HCT116 (cell line): ENCODE data around the gene RPL7L1. TPM values are rescaled to one million over a fixed set of nuclear protein-coding genes. Genes with fewer than 3 reads are reported as not detected.

Experiments used
- ATAC-seq: fragments of 200-7000 bp; cut with Tn5 transposase; 2 replicates; pipeline ENCODE4 v1.9.1; 2020; ENCODE audit warnings: mild to moderate bottlenecking, moderate library complexity
- BruUV-seq: library from RNA; stranded (reverse); fragments of 400-500 nt; replicated peaks from 2 replicates; lab custom pipeline; 2021; lab: Mats Ljungman, UMichigan
- CTCF ChIA-PET: fragments of 300-600 bp; sonication (Branson Sonifier 250); formaldehyde crosslinking; loops from one replicate; lab custom pipeline; 2021; ENCODE audit warnings: antibody characterized with exemption; lab: Charles Lee
- POLR2A ChIA-PET: fragments of 300-600, 350-600 bp; sonication (Branson Sonifier 250); formaldehyde crosslinking; loops from one replicate; lab custom pipeline; 2021; ENCODE audit warnings: antibody characterized with exemption; lab: Charles Lee
- RAD21 ChIA-PET, 2 experiments: fragments of 300-600 bp; sonication (Branson Sonifier 250); formaldehyde crosslinking; loops; one replicate each; lab custom pipeline; 2023; ENCODE audit warnings: low total read pairs in 2 of 2; ENCODE audit not compliant: uncharacterized antibody in 2 of 2, unreplicated experiment in 2 of 2, low non-redundant PET in 1 of 2; lab: Charles Lee
- DNase-seq: peaks from one replicate; pipeline ENCODE4 v3.0.0-alpha.2; 2010; ENCODE audit warnings: low read depth, low spot score
- H2AFZ ChIP-seq: fragments of 200-600 bp; shearing (Covaris generic), sonication (generic); 2 replicates; pipeline ENCODE4 v1.6.1; 2017; ENCODE audit warnings: low read depth, mixed run types, mixed read lengths, antibody characterized with exemption, low read length; ENCODE audit not compliant: poor library complexity, severe bottlenecking
- H3K27ac ChIP-seq: 2 replicates; pipeline ENCODE4 v1.5.1; 2012; ENCODE audit warnings: low read depth, low read length
- H3K27me3 ChIP-seq: fragments of 200-600 bp; sonication (generic); 2 replicates; pipeline ENCODE4 v1.6.1; 2016; ENCODE audit warnings: mixed run types, low read length, mixed read lengths; ENCODE audit not compliant: insufficient read depth
- H3K36me3 ChIP-seq, 2 experiments: fragments of 200-500 bp in 1 of 2; fragments of 200-600 bp in 1 of 2; sonication (Bioruptor generic) in 1 of 2; sonication (generic) in 1 of 2; 2 replicates each; pipeline versions ENCODE4 v1.5.1 to v1.6.1; 2014 to 2016; ENCODE audit warnings: low read length in 2 of 2, inconsistent platforms in 1 of 2, mixed read lengths in 1 of 2, mixed run types in 1 of 2; ENCODE audit not compliant: insufficient read depth in 2 of 2, control insufficient read depth in 1 of 2
- H3K4me1 ChIP-seq, 2 experiments: fragments of 200-600 bp in 1 of 2; sonication (generic) in 1 of 2; 2 replicates each; pipeline versions ENCODE4 v1.5.1 to v1.6.1; 2012 to 2017; ENCODE audit warnings: low read length in 2 of 2, inconsistent platforms in 1 of 2, mild to moderate bottlenecking in 1 of 2, mixed read lengths in 1 of 2, mixed run types in 1 of 2, moderate library complexity in 1 of 2; ENCODE audit not compliant: insufficient read depth in 2 of 2, control insufficient read depth in 1 of 2
- H3K4me2 ChIP-seq: fragments of 200-600 bp; sonication (generic); 2 replicates; pipeline ENCODE4 v1.6.1; 2017; ENCODE audit warnings: mixed run types, low read length, mixed read lengths
- H3K4me3 ChIP-seq, 2 experiments: fragments of 200-600 bp in 1 of 2; sonication (generic) in 1 of 2; replicated peaks in 1 of 2; 2 replicates each; pipeline ENCODE4 v1.5.1; 2011 to 2016; ENCODE audit warnings: low read length in 2 of 2, control low read depth in 1 of 2, low read depth in 1 of 2, mild to moderate bottlenecking in 1 of 2, mixed read lengths in 1 of 2, mixed run types in 1 of 2
- H3K79me2 ChIP-seq: fragments of 200-600 bp; sonication (generic); 2 replicates; pipeline ENCODE4 v1.6.1; 2017; ENCODE audit warnings: mild to moderate bottlenecking, mixed run types, low read length, moderate library complexity, mixed read lengths; ENCODE audit not compliant: insufficient read depth
- H3K9ac ChIP-seq: fragments of 200-600 bp; sonication (generic); 2 replicates; pipeline ENCODE4 v1.6.1; 2016; ENCODE audit warnings: low read length, mixed read lengths
- H3K9me2 ChIP-seq: fragments of 200-600 bp; sonication (generic), shearing (Covaris generic); 2 replicates; pipeline ENCODE4 v1.6.1; 2017; ENCODE audit warnings: mixed run types, mild to moderate bottlenecking, moderate library complexity; ENCODE audit not compliant: insufficient read depth
- H3K9me3 ChIP-seq, 2 experiments: fragments of 200-500 bp in 1 of 2; fragments of 200-600 bp in 1 of 2; sonication (Bioruptor generic) in 1 of 2; sonication (generic) in 1 of 2; 2 replicates each; pipeline ENCODE4 v1.6.1; 2014 to 2017; ENCODE audit warnings: low read length in 2 of 2, mixed read lengths in 2 of 2, inconsistent platforms in 1 of 2, low read depth in 1 of 2, mild to moderate bottlenecking in 1 of 2, mixed run types in 1 of 2, moderate library complexity in 1 of 2; ENCODE audit not compliant: control insufficient read depth in 1 of 2, insufficient read depth in 1 of 2
- H4K20me1 ChIP-seq: fragments of 200-600 bp; sonication (generic), shearing (Covaris generic); 2 replicates; pipeline ENCODE4 v1.6.1; 2017; ENCODE audit warnings: mixed run types, mild to moderate bottlenecking, moderate library complexity; ENCODE audit not compliant: insufficient read depth
- CBX3 ChIP-seq: IDR thresholded peaks from 2 replicates; pipeline ENCODE4 v1.6.1; 2012; ENCODE audit warnings: low read depth
- CEBPB ChIP-seq: IDR thresholded peaks from 2 replicates; pipeline ENCODE4 v1.6.1; 2012; ENCODE audit warnings: low read depth
- CTCF ChIP-seq, 3 experiments: fragments of 200-600 bp in 1 of 3; sonication (generic) in 1 of 3; IDR thresholded peaks in 2 of 3; conservative IDR thresholded peaks in 1 of 3; 2 replicates each; pipeline ENCODE4 v1.5.1; 2012 to 2017; ENCODE audit warnings: low read depth in 2 of 3, low read length in 2 of 3, antibody characterized with exemption in 1 of 3, borderline replicate concordance in 1 of 3, control low read depth in 1 of 3, mild to moderate bottlenecking in 1 of 3, mixed read lengths in 1 of 3, mixed run types in 1 of 3, moderate library complexity in 1 of 3; ENCODE audit not compliant: insufficient read depth in 1 of 3
- EGR1 ChIP-seq: IDR thresholded peaks from 2 replicates; pipeline ENCODE4 v1.6.1; 2012; ENCODE audit warnings: low read depth
- ELF1 ChIP-seq: IDR thresholded peaks from 2 replicates; pipeline ENCODE4 v1.6.1; 2012; ENCODE audit warnings: low read depth, borderline replicate concordance
- EZH2 ChIP-seq: fragments of 200-600 bp; sonication (generic); IDR thresholded peaks from 2 replicates; pipeline ENCODE4 v1.6.1; 2017; ENCODE audit warnings: antibody characterized with exemption, mixed run types
- EZH2phosphoT487 ChIP-seq: fragments of 200-600 bp; IDR thresholded peaks from 2 replicates; pipeline ENCODE4 v1.6.1; 2018; ENCODE audit warnings: antibody characterized with exemption, borderline replicate concordance
- JUND ChIP-seq: IDR thresholded peaks from 2 replicates; pipeline ENCODE4 v1.6.1; 2012
- POLR2A ChIP-seq: IDR thresholded peaks from 2 replicates; pipeline ENCODE4 v1.7.0; 2011; ENCODE audit warnings: borderline replicate concordance; ENCODE audit not compliant: insufficient read depth, insufficient read length; ENCODE audit errors: extremely low read depth
- RAD21 ChIP-seq: IDR thresholded peaks from 2 replicates; pipeline ENCODE4 v1.6.1; 2012; ENCODE audit warnings: low read depth, mild to moderate bottlenecking
- SP1 ChIP-seq: IDR thresholded peaks from 2 replicates; pipeline ENCODE4 v1.6.1; 2012; ENCODE audit warnings: low read depth
- SRF ChIP-seq: IDR thresholded peaks from 2 replicates; pipeline ENCODE4 v1.6.1; 2012; ENCODE audit warnings: low read depth
- TCF7L2 ChIP-seq: IDR thresholded peaks from 2 replicates; pipeline ENCODE4 v1.7.0; 2011; ENCODE audit warnings: borderline replicate concordance, inconsistent platforms; ENCODE audit not compliant: insufficient read depth, insufficient read length; ENCODE audit errors: extremely low read depth
- YY1 ChIP-seq: IDR thresholded peaks from 2 replicates; pipeline ENCODE4 v1.6.1; 2011; ENCODE audit warnings: low read length, low read depth, moderate library complexity, mild to moderate bottlenecking; ENCODE audit not compliant: insufficient replicate concordance; ENCODE audit errors: extremely low read depth
- intact Hi-C: fragments of 100-400 bp; cut with micrococcal nuclease; formaldehyde crosslinking; loops from 2 replicates; pipeline ENCODE4 v1.10.0; 2022
- total RNA-seq: library from RNA; stranded (reverse); gene quantifications from one replicate; pipeline ENCODE4 v1.2.1, GENCODE V29; 2021; ENCODE audit not compliant: unreplicated experiment
- TF ChIP-seq, protein P1 (sequence below): IDR thresholded peaks from 2 replicates; pipeline ENCODE4 v1.6.1; 2012

Gene RPL7L1
- total RNA-seq, 1 experiment from 2014 or later: 125 TPM

GRCh38 chr6:42904467-42904866 is 25.1 kb downstream of the RPL7L1 start:
- H3K9ac ChIP-seq: no peak overlapping the region
- no TSS peak for BruUV-seq
- H3K27ac ChIP-seq: no peak overlapping the region
- H3K4me1 ChIP-seq: peaks cover 0 to 11% of the 10 kb centered on the region in 2 experiments; a peak in 3 of 4 replicates
- intact Hi-C loops: loop anchor here (5.0 kb wide), 2 partner anchors 593 to 763 kb away; no protein-coding TSS in a partner anchor
- CTCF ChIA-PET: interaction anchor here (0.7 kb wide), 1 partner anchor 24 kb away, joined by 3 read pairs; no protein-coding TSS in a partner anchor
- DNase-seq: no peak
- H3K27me3 ChIP-seq: no peaks in the 10 kb centered on the region
- TF ChIP-seq RAD21 (no peak), SP1 (no peak)
- TF ChIP-seq, all 23 proteins: peak for 0
- Histone ChIP-seq H3K36me3 (no peaks in the 10 kb centered on the region), H2AFZ (no peak overlapping the region), H3K9me2 (no peaks in the 10 kb centered on the region), H3K79me2 (no peaks in the 10 kb centered on the region), H3K9me3 (no peaks in the 10 kb centered on the region), H4K20me1 (no peaks in the 10 kb centered on the region), H3K4me2 (no peak overlapping the region), H3K4me3 (no peak overlapping the region)
- POLR2A ChIA-PET: no interaction called here
- no peak for ATAC-seq
- RAD21 ChIA-PET: no interaction called here

DNA sequence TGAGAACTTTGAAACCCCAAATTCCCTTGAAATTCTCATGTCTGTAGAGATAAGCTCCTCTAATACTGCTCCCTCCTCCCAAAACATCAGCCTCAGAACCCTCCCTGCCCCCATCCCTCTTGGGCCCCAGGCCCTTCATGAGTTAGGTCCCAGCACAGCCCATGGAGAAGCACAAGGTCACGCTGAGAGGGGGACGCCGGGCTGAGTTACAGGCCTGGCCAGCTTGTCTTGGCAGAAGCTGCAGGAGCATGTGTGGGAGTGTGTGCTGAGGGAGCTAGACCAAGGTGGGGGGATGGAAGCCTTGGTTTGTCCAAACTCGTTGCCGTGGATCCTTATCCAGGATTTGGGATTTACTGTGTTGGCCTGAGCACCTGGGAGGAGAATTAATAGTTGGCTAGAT is 27.9 kb downstream of the RPL7L1 start:
- Histone ChIP-seq H3K27ac (no peak overlapping the region), H3K9ac (no peak overlapping the region), H4K20me1 (no peaks in the 10 kb centered on the region), H3K79me2 (no peaks in the 10 kb centered on the region), H3K4me3 (no peak overlapping the region), H3K36me3 (no peaks in the 10 kb centered on the region), H3K9me2 (no peaks in the 10 kb centered on the region), H3K9me3 (no peaks in the 10 kb centered on the region)
- intact Hi-C loops: no loop called here
- BruUV-seq: no TSS peak
- TF ChIP-seq JUND: no peak
- no peak for TF ChIP-seq CBX3
- TF ChIP-seq EZH2: no peak
- no peak for TF ChIP-seq CEBPB
- no peak for TF ChIP-seq SRF
- TF ChIP-seq EZH2phosphoT487: no peak
- no peak for TF ChIP-seq ELF1
- no peak for TF ChIP-seq CTCF (IDR thresholded peaks at IDR 0.05 in 2 of 3, conservative IDR thresholded peaks at IDR 0.05 in 1 of 3; ENCODE audit: borderline replicate concordance in 1 of 3, insufficient read depth in 1 of 3, low read depth in 2 of 3, low read length in 2 of 3)
- TF ChIP-seq YY1: no peak
- no peak for TF ChIP-seq RAD21
- no peak for TF ChIP-seq TCF7L2
- no peak for TF ChIP-seq EGR1
- TF ChIP-seq POLR2A: no peak
- TF ChIP-seq, protein P1, sequence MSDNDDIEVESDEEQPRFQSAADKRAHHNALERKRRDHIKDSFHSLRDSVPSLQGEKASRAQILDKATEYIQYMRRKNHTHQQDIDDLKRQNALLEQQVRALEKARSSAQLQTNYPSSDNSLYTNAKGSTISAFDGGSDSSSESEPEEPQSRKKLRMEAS: no peak
- TF ChIP-seq, all 23 proteins: peak for 0
- ATAC-seq (no peak), DNase-seq (no peak)
- ChIA-PET POLR2A (no interaction called here), CTCF (no interaction called here), RAD21 (no interaction called here)
- H3K27me3 ChIP-seq: no peaks in the 10 kb centered on the region
- no peaks in the 10 kb centered on the region for H3K4me1 ChIP-seq
- no peak overlapping the region for H2AFZ ChIP-seq
- no peak overlapping the region for H3K4me2 ChIP-seq
